Activated CD8-positive, alpha-beta memory T cell treated with anti-CD3 and anti-CD28 coated beads, Interleukin-2, amount 50 U/mL, for 4 hours (primary cell): ENCODE measurements around the gene AMN.

ENCODE experiments used
- DNase-seq: peaks from one replicate; pipeline ENCODE4 v3.0.0-alpha.2; 2020

AMN gene

DNA sequence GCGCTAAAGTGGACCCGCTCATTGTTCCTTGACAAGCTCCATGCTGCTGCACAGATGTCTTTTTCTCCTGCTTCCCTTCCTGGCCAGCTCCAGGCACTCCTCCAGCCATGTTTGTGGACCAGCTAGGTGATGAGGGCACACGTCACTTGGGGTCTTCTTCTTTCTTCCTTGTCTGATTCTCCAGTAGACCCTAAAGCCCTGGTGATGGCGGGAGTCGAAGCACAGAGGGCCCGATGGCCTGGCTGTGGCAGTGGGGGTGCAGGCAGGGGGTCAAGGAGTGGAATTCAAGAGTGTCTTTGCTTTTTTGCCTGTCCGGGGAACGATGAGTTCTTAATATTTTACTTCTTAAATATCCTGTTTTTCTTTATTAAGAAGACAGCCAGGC, 23.0 kb upstream of the AMN start:
- DNase-seq: no peak

- DNase-seq: no peak
Observed at GRCh38 chr14:102900631-102901571, 21.6 kb upstream of the AMN start.

- no peak for DNase-seq
Observed at GRCh38 chr14:102901633-102902032, 20.8 kb upstream of the AMN start.

- no peak for DNase-seq
Observed at GRCh38 chr14:102902086-102902485, 20.4 kb upstream of the AMN start.

- DNase-seq: no peak
Observed at GRCh38 chr14:102902523-102903247, 19.8 kb upstream of the AMN start.

DNA sequence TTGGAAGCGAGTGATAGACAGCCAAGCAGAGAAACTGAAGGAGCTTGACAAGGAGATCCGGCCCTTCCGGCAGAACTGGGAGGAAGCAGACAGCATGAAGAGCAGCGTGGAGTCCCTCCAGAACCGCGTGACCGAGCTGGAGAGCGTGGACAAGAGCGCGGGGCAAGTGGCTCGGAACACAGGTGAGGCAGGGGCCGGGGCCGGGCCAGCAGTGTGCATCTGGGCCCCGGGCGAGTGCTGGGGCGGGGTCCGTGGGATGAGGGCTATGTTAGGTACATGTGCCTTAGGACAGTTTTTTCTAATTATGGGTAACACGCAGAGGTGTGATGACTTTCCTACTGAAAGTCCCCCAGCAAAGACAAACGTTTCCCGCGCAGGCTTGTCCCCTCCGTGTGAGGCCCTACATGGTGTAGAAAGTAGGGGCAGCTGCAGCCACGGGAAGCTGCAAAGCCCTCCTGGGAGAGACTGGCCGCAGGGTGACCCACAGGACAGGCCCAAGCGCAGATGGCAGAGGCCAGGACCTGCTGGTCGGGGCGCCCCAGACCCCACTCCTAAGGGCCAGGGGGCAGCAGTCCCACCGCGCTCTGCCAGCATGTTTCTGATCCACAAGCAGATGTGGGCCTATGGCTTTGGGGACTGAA, 19.1 kb upstream of the AMN start:
- DNase-seq: no peak

DNA sequence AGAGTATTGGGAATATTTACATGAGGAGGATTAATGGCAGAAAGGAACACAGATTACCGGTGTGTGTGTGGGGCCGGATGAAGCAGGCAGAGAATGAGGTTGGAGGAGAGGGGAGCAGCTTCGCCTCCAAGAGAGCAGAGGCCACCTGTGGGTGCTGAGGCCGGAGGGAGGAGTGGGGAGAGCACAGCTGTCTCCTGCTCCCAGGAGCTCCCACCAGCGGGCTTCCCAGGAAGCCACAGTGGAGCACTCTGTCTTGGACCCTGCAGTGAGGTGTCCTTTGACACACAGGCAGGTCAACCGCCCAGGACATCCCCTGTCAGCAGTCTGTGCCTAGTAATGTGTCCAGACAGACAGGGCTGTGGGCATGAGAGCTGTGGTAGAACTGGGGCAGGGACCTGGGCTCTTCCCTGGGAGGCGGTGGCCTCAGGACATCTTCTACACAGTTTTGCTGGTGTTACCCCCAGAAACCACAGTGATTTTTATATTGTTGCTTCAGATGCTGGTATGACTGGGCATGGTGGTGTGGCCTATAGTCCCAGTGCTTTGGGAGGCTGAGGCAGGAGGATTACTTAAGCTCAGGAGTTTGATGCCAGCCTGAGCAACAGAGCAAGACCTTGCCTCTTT, 18.5 kb upstream of the AMN start:
- no peak for DNase-seq

DNA sequence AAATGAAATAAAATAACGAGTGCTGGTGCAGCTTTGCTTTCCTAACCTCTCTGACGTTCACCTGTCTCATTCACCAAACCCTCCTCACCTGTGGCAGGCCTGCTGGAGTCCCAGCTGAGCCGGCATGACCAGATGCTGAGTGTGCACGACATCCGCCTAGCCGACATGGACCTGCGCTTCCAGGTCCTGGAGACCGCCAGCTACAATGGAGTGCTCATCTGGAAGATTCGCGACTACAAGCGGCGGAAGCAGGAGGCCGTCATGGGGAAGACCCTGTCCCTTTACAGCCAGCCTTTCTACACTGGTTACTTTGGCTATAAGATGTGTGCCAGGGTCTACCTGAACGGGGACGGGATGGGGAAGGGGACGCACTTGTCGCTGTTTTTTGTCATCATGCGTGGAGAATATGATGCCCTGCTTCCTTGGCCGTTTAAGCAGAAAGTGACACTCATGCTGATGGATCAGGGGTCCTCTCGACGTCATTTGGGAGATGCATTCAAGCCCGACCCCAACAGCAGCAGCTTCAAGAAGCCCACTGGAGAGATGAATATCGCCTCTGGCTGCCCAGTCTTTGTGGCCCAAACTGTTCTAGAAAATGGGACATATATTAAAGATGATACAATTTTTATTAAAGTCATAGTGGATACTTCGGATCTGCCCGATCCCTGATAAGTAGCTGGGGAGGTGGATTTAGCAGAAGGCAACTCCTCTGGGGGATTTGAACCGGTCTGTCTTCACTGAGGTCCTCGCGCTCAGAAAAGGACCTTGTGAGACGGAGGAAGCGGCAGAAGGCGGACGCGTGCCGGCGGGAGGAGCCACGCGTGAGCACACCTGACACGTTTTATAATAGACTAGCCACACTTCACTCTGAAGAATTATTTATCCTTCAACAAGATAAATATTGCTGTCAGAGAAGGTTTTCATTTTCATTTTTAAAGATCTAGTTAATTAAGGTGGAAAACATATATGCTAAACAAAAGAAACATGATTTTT, 17.1 kb upstream of the AMN start:
- DNase-seq: no peak

DNA sequence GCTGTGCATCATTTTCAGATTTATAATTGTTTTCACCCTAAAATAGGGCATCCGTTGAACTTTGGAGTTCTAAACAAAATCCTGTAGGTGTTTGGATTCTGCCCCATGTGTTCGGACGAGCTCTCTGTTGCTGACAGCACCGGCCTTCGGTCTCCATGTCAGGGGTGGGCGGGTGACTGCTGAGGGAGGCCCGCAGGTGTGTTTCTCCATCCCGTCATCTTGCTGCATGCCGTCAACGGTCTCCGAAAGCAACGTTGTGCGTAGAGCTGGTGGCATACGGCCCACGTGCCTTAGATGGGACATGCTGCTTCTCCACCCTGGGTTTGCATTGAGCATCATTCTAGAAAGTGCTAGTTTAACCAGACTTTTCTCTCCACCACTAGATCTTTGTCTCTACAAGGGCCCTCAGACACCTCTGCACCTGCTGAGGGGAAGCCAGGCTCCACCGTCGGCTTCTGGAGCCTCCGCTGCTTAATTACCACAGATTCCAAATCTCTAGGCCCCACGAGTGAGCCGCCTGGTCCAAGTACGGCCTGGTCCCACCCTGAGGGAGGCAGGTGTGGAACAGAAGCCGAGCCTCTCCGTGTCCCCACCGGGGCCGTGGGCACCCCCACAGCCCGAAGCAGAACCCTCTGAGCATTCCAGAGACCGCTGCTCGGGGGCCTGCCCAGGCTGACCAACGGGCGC, 15.7 kb upstream of the AMN start:
- no peak for DNase-seq

DNA sequence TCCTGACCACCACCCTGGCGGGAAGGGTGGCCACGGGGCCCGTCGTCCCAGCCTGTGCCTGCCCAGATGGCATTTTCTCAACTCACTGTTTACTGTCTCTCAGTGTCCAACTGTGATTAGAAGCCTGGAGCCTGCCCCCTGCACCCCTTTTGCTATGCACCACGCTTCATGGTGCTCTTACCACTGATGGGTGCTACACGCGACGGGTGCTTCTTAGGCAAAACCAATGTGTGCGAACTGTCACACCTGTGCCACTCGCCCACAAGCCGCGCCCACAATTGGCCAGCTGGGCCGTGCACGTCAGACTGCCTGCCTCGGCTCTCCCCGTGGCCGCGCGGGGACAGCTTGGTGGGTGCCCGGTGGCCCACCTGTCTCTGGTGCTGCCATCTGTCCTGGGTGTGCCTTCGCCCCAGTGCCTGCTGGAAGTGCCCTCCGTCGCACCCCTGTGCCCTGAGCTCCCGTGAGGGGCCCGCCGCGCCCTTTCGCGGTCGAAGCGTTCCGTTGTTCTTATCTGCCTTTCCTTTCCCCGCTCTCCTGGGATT, 15.1 kb upstream of the AMN start:
- DNase-seq: no peak

DNA sequence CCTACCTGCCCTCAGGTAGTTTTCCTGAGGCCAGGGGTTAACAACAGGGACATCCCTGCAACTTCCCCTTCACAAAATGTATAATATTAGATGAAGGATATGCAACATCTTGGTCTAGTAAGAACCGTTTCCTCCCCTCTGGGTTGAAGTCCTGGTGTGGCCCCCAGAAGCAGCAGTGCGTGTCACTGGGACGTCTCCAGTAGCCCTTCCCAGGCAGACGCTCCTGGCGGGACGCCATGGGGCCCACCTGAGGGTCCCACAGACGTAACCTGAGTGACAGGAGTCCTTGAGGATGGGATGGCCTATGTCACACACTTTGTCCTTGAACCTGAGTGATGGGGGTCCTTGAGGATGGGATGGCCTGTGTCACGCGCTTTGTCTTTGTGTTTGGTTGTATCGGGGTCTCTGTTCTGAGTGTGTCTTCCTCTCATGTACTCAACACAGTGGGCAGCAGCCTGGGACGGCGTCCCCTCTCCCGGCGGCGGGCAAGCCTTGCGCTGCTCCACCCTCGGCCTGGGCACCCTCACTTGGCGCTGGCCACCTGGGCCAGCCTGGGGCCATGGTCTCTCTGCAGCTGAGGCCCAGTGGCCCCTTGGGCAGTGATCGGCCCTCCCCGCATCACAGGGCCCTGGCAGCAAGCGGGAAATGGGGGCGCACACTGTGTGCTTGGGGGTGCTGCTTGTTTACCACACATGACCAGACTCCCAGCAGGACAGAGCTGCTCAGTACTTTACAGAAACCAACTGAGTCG, 14.3 kb upstream of the AMN start:
- no peak for DNase-seq

DNA sequence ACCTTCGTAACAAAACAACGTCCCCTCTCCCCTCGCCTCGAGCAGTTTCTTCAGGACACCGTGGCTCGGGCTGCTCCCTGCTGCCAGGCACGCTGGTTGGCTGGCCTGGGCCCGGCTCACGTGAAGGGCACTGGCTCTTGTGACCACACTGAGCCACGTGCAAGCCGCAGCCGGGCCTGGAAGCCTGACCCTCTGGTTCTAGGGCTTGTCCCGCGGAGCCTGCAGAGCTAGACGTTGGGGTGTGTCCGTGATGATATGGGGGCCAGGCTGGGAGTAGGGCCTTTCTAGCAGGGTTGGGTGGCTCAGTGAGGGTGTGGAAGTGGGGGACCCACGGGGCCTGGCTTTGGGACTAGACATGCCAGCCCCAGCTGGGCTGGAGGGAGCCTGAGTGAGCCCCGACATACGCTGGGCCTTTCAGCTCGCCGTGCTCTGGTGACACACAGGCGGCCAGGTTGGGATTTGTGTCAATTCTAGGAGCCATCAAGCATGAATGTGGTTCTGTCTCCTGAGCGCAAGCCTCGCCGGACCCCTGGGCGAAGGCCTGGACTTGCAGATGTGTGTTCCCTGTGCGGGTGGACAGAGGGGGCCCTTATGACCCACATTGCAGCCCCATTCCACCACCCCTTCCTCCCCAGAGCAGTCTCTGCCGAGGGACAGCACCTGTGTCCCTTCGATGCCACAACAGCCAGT, 13.6 kb upstream of the AMN start:
- DNase-seq: no peak

DNA sequence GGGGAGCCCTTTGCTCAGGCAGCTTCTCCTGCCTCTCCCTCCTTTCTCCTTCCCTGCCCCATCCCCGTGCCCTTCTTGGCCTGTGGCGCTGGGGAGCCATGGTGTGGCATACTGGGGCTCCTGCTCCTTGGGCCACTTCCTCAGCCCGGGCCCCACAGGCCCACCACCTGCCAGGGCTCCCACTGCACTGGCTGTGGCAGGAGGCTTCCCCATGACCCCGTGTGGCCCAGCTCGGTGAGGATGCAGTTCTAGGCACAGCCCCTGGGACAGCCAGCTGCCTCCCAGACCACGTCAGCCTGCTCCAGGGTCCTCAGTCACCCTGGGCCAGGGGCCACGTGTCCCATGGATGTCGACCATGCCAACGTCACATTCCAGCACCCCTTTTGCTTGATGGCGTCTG, 13.0 kb upstream of the AMN start:
- DNase-seq: no peak

- no peak for DNase-seq
Observed at GRCh38 chr14:102909911-102910310, 12.6 kb upstream of the AMN start.

- DNase-seq: no peak
Observed at GRCh38 chr14:102910442-102910841, 12.0 kb upstream of the AMN start.

GRCh38 chr14:102911541-102911951, 10.9 kb upstream of the AMN start:
- DNase-seq: no peak

GRCh38 chr14:102911991-102912761, 10.3 kb upstream of the AMN start:
- no peak for DNase-seq

- DNase-seq: no peak
Observed at GRCh38 chr14:102913341-102914211, 8.9 kb upstream of the AMN start.
